Upper lobe of left lung (tissue), 4 donors: ENCODE measurements around the gene REL.

Source experiments
- POLR2A ChIP-seq, 4 donors: fragments of 450-650 bp; IDR thresholded peaks; one replicate each; pipeline ENCODE4 v1.5.1; 2016 to 2017; ENCODE audit warnings: antibody characterized with exemption in 4 of 4, mild to moderate bottlenecking in 2 of 4
- TF ChIP-seq, protein P1 (sequence below), 6 experiments: fragments of 450-650 bp in 4 of 6; fragments of 200-600 bp in 2 of 6; sonication (generic) in 2 of 6; IDR thresholded peaks; one replicate each; pipeline ENCODE4 v1.5.1; 2016 to 2019; ENCODE audit warnings: antibody characterized with exemption in 6 of 6

DNA sequence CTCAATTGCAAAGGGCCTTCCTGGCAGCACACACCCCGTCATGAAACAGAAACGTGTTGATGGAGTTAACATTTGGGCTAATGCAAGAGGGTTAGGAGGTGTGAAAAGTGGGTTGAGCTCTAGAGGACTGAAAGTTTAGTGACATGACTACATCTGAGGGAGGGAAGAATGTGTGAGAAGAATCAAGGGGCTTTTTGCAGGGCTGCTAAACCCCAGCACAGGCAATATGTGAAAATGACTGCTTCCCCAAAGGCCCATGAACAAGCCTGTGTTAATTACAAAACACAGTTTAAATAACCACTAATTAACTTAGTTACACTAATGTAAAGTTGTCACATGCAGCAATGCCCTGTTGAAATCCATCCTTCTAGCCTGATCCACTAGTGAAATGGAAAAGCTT is 72.8 kb downstream of the REL start:
- TF ChIP-seq, protein P1, sequence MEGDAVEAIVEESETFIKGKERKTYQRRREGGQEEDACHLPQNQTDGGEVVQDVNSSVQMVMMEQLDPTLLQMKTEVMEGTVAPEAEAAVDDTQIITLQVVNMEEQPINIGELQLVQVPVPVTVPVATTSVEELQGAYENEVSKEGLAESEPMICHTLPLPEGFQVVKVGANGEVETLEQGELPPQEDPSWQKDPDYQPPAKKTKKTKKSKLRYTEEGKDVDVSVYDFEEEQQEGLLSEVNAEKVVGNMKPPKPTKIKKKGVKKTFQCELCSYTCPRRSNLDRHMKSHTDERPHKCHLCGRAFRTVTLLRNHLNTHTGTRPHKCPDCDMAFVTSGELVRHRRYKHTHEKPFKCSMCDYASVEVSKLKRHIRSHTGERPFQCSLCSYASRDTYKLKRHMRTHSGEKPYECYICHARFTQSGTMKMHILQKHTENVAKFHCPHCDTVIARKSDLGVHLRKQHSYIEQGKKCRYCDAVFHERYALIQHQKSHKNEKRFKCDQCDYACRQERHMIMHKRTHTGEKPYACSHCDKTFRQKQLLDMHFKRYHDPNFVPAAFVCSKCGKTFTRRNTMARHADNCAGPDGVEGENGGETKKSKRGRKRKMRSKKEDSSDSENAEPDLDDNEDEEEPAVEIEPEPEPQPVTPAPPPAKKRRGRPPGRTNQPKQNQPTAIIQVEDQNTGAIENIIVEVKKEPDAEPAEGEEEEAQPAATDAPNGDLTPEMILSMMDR (IDR thresholded peaks at IDR 0.05), result no peak
- TF ChIP-seq POLR2A (IDR thresholded peaks at IDR 0.05), result no peak
